NCI-H69 (cell line): ENCODE measurements around the gene FFAR4.
"Not testable (repeated sequence)": the region's sequence is repeated elsewhere in the genome, so short reads cannot be mapped to it uniquely, and the experiment has no call there.

ENCODE experiments used
- DNase-seq: peaks from one replicate; lab custom pipeline; 2025; lab: John Stamatoyannopoulos, UW

The FFAR4 gene

DNA sequence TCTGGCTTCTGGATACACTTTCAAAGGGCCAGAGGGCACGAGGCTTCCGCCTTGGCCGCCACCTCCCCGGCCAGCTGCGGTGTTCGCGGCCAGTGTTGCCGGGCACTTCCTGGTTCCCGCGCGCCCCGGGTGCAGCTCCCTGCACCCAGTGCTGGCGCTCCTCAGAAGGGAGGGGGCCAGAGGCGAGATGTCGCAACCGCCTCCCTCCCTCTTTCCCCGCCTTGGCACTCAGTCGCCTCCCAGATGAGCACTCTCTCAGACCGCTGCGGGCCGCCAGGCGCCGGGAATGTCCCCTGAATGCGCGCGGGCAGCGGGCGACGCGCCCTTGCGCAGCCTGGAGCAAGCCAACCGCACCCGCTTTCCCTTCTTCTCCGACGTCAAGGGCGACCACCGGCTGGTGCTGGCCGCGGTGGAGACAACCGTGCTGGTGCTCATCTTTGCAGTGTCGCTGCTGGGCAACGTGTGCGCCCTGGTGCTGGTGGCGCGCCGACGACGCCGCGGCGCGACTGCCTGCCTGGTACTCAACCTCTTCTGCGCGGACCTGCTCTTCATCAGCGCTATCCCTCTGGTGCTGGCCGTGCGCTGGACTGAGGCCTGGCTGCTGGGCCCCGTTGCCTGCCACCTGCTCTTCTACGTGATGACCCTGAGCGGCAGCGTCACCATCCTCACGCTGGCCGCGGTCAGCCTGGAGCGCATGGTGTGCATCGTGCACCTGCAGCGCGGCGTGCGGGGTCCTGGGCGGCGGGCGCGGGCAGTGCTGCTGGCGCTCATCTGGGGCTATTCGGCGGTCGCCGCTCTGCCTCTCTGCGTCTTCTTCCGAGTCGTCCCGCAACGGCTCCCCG, at the start of gene FFAR4:
Gene FFAR4, plus strand, starts transcription at position 231 of the 842 bp plus-strand sequence. Its CDS starts 56 bp downstream, at position 287.
- DNase-seq = peak; percentile 47

DNA sequence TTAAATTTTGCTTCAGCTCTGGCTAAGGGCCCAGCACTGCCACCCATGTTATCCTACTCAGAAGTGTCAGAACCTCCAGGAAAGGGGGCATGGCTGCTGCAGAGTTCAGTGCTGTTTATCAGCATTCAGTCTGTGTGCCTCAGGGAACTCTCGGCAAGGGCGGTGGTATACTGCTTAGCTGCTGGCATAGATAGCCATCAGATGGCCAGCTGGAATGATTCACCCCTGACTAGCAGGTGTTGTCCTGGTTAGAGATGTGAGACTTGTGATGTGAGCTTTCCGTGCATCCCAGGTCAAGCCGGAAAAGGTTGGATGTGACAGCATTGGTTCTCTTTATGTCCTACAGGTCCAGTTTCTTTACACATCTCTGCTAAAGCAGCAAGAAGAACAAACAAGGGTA, 47.9 kb upstream of the FFAR4 start:
- DNase-seq = no peak

DNA sequence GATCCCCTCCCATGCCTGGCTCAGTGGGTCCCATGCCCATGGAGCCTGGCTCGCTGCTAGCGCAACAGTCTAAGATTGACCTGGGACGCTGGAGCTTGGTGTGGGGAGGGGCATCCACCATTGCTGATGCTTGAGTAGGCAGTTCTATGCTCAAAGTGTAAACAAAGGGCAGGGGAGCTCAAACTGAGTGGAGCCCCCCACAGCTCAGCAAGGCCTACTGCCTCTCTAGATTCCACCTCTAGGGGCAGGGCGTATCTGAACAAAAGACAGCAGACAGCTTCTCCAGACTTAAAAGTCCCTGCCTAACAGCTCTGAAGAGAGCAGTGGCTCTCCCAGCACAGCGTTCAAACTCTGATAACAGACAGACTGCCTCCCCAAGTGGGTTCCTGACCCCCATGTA, 31.2 kb upstream of the FFAR4 start:
- DNase-seq = no peak

DNA sequence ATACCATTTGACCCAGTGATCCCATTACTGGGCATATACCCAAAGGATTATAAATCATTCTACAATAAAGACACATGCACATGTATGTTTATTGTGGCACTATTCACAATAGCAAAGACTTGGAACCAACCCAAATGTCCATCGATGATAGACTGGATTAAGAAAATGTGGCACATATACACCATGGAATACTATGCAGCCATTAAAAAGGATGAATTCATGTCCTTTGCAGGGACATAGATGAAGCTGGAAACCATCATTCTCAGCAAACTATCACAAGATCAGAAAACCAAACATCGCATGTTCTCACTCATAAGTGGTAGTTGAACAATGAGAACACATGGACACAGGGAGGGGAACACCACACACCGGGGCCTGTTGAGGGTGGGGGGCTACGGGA, 25.6 kb upstream of the FFAR4 start:
- not testable (repeated sequence) for DNase-seq

DNA sequence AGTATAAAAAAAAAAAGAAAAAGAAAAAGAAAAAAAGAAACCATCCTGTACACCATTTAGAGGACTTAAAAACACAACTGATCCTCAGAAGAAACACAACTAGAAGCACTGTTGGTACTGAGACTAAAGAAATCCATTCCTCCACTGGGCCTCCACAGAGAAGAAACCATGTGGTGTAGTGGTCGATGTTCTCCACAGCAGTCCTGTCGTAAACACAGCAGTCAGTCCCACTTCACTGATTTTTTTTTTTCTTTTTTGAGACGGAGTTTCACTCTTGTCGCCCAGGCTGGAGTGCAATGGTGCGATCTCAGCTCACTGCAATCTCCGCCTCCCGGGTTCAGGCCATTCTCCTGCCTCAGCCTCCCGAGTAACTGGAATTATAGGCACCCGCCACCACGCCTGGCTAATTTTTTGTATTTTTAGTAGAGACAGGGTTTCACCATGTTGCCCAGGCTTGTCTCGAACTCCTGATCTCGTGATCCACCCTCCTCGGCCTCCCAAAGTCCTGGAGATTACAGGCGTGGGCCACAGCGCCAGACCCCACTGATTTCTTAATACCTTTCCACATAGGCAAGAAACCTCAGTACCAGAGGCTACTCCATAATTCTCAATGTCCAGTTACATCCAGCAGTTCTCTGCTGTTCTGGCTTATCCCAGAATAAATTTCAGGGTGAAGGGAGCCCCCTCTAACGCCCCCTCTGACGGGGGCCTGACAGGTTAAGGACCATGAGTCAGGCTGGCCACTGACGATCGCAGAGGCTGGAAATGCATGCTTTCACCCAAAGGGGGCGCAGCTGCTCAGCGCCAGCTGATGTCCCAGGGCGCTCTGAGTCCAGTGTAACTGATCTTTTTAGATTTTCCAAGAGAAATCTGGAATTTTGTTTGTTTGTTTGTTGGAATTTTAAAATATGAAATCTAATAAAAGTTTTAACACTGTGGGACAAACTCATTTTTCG, 24.8 kb upstream of the FFAR4 start:
- peak; percentile 40 for DNase-seq

DNA sequence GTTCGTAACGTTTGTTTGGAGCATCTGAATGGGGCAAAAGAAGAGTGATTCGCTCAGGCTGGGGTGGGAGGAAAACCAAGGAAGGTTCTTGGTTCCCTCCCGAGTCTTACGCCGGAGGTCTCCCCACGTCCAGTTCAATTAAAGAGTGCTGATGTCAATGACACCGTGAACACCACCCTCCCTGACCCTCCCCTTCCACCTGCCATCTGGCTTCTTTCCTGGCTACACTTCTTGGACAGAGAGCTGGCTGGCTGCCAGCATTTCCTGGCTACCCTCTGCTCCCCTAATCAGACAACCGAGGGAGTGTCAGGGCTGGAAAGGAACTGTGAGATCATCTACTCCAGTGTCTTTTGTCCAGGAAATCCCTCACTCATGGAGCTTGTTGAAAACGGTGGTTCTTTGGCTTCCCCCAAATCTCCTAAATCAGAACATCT, 24.1 kb upstream of the FFAR4 start:
- DNase-seq = peak; percentile 92

DNA sequence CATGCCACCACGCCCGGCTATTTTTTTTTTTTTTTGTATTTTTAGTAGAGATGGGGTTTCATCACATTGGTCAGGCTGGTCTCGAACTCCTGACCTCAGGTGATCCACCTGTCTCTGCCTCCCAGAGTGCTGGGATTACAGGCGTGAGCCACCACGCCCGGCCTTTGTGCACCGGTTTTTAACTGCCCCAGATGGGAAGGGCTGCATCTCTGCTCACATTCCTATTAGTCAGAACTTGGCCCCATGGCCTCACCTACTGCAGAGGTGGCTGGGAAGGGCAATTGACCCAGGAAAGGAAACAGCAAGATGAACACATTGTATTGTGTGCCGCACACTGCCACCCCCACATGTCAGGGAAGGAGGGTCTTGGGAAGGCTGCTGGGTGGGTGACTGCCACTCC, 19.5 kb upstream of the FFAR4 start:
- not testable (repeated sequence) for DNase-seq

DNA sequence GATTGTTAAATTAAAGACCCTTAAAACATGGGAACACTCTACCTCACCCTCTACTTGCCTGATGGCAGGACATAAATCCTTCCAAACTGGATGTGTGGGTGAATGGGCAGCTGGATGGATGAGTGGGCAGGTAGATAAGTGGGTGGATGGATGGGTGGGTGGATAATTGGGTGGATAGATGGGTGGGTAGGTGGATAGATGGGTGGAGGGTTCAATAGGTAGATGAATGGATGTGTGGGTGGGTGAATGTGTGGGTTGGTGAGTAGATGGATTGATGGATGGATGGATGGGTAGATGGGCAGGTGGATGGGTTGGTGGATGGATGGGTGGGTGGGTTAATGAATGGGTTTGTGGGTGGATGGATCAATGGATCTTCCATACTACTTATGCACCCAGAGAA, 18.9 kb upstream of the FFAR4 start:
- no peak for DNase-seq

DNA sequence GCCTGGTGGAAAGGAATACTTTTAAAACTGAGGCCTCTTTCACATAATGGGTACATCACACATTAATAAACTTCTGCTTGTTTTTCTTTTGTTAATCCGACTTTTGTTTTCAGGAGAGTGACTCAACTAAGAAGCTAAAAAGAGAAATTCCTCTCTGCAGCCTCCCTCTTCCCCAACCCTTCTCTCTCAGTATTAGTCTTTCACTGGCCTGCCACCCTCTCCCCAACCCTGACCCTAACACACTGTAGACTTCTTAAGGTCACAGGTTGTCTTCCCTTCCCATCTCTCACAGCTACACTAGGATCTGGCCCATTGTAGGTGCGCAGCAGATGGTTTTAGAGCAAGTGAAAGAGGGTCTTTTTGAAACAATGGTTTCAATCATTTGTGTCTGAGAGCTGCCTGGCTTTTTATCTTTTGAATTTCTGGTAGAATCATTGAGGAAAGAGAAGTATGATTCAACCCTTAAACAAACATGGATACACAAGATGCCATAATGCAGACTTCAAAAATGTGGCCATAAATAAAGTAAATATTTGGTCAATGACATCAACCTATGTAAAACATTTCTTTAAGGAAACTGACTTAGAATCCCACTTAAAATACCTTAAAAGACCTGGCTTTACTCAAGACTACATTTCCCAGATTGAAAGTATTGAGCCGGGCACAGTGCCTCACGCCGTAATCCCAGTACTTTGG, 17.9 kb upstream of the FFAR4 start:
- no peak for DNase-seq

DNA sequence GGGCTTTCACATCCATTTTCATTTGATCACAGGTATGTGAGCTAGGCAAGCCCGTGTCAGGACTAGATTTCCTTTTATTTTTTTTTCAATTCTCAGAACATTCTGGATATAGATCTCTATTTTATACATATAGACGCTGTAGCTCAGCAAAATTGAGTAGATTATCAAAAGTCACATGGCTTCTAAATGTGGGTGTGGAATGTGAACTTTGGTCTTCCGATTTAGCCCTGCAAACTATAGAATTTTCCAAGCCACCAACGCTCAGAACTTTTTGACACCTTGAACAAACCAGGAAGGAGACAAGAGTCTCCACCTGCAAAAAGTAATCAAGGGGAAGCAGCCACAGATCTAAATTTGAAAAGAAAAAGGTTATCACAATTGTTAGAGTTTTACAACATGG, 15.9 kb upstream of the FFAR4 start:
- no peak for DNase-seq

DNA sequence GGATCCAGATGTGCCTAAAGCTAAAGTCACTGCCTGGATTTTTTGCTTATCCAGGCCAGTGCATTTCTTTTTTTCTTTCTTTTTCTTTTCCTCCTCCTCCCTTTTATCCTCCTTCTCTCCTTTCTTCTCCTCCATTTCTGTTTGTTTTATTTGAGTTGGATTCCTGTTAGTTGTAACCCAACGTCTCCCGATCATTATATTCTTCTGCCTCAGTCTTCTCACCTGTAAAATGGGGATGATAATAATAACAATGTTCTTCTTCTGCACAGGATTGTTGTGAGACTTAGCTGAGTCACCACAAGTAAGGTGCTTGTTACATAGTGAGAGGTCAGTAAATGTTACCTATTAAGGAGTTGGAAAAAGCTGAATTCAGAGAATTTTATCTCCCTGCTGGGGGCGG, 13.7 kb upstream of the FFAR4 start:
- DNase-seq = no peak

DNA sequence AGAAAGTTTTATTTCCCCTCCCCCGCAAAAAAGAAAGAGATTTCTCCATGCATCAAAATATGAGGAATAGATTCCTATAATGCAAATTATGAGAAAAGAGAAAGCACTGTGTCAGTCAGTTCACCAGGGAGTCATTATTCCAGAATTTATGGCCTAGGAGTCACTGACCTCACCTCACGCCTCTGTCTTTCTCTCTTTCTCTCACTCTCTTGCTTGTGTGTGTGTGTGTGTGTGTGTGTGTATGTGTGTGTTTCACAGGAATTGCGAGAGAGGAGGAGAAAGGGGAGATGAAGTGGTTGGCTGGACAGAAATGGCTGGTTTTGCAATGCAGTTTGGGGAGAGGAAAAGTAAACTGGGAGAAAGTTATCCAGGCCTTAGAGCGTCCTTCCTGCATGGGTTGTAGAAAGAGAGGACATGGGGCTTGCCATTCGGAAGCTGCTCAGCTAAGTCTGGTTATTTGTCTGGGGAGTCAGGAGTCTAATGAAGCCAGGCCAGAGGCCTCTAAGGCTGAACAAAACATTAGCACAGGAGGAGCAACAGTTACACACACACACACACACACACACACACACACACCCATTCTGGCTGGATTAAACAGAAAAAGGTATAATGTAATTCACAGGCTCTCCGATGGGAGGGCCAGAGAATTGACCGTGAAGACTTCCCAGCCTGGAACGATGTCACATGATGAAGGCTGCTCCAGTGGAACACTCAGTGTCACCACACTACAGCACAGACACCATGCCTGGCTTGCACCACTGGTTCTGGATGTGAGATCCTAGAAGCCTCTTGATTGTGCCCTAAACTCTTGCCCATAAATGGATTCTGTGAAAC, 12.8 kb upstream of the FFAR4 start:
- no peak for DNase-seq

DNA sequence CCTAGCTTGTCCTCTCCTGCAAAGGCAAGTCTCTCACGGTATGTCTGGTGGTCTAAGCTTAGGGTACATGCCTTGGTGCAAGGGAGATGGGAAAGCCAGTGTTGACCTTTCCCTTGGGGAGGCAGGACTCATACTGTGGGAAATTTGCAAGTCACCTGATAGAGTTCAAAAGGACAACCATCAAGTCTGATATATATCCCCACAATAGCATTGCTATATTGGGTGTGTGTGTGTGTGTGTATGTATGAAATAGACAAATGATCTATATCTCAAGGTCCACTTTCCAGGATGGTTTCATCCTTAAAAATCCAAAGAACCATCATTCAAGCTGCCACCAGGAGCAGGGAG, 12.2 kb upstream of the FFAR4 start:
- DNase-seq = no peak

DNA sequence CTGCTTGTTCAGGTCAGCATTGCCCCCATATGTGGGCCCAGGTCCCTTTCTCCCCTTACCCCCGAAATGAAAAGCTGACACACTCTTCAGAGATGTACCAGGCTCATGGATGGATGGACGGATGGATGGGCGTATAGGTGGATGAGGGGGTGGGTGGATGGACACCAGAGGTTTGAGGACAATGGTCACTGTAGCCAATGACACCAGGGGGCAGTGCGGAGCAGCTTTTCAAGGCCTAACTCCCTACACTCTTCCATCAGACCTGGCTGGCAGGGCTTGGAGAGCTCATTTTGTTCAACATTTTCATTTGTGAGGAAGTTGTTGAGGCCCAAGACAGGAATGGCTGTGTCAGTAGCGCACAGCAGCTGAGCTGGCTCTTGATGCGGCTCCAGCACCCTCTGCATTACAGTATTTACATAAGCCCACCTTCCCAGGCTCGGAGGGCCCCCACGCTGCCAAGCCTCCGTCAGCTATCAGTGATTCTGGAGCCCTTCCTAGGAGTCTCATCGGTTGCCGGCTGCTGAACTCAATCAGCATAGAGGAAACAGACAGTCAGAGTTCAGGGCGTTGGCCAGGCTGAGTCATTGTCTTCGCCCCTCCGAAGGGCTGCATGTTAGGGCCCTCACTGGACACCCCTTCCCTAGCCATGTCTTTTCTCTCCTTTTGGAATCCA, 11.6 kb upstream of the FFAR4 start:
- peak; percentile 62 for DNase-seq

DNA sequence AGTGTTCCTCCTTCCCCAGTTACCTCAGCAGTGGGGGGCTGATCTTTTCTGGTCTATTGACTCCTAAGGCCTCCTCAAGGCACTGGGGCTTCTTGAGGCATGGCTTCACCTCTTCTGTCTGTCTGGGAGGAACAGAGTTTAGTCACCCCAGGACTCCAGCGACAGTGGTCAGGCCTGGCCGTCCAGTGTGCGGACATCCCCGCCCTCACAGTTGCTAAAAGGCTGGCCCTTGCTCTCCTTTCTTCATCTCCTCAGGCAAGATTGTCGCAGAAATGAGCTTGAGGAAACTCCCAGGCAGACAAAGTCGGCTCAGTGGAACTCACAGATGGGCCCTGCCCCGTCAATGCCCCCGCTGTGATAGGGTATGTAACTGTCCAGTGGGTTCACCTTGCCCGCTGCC, 7.0 kb upstream of the FFAR4 start:
- DNase-seq = no peak

DNA sequence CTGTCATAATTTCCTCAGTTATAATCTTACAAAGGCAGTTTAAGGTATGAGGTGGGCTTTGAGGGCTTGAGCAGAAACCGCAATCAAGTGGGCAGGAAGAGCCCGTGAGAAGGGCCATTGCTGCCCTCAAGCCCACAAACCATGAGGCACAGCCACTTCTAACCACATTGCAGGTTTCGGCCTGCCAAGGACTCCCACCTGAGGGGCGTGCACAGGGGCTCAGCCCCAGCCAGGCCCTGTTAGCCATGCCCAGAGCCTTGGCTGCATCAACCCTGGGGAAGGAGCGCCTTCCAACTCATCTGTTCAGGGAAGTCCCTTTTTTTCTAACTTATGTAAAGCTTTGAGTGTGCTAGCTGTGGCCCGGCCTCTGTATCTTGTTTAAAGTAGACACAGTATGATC, 5.9 kb upstream of the FFAR4 start:
- no peak for DNase-seq

DNA sequence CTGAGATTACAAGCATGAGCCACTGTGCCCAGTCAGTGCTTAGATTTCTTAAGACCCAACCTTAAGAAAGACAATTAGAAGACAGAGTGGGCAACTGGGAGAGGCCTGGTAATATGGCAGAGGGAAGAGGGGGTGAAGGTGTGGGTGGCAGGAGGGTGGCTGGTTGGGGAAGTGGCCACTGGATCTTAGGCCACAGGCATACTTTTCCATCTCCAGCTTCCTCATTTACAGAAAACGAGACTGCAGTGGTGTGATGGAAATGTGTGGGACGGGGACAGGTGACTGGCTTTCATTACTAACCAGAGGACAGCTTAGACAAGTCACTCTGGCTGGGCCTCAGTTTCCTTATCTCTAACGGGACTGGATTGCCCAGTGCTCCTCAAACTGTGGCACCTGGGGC, 1.0 kb upstream of the FFAR4 start:
- no peak for DNase-seq

DNA sequence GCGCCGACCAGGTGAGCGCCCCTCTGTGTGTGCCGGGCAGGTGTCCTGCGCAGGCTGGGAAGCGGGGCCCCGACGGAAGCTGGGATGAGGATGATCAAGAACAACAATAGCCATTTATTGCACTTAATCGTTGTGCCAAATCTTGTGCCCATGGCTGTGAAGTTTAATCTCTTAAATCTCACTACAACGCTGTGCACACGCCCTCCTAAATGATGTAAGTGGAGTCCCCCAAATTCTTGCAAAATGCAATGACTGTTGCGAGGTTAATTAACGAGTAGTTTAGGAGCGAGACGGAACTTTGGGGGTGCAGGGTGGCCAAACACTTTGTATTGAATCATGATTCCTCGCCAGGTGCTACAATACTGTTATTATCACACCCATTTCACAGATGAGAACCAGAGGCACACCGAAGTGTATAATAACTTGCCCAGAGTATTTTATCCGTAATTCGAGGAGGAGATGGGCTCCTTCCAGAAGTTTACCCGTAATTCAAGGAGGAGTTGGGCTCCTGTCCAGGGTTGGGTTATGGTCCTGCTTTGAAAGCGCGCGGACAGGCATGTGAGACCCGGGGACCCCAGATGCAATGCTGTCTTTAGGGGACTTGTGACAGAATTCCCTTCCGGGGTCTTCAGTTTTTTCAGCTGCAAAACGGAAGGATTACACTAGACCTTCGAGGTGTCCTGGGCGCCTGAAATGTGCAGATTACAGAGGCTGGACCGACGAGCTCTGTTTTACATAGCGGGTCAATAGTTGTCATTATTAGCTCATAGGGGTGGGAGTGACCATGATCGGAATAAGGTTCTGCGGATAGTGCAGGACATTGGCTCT, 1.0 kb downstream of the FFAR4 start:
- no peak for DNase-seq

DNA sequence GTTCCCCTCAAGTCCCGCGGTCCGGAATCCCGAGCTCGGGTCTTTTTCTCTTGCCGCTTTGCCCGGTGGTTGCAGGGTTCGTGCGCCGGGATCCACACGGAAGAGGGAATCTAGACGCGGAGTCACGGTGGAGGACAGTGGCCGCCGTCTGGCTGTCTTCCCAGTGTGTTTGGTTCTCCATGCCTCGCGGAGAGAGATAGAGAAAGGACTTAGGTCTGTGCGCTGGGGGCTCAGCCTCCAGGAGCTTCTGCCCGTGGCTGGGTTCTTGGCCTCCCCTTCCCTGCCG, 1.6 kb downstream of the FFAR4 start:
- no peak for DNase-seq

DNA sequence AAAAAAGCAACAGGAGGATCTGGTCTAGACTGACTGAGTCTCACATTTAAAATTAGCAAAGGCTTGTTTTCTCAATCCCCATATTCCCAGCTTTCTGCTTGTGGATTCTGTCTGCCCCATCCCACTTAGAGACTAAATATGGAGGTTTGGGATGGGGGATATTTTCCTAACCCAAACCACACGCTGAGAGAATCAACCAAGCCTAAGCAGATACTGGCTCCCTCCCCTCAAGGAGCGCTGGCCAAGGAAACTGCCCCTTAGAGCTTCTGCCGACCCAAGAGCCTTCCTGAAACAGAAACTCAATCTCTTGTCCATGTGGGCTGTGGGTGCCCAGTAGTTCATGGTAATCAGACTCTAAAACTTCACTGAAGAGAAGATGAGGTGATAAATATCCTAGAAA, 3.9 kb downstream of the FFAR4 start:
- DNase-seq = no peak
